GM19351 (cell line): Measurements from ENCODE around the gene FANCI.

Experiments used
- ATAC-seq: cut with Tn5 transposase; IDR thresholded peaks from one replicate; pipeline ENCODE4 v1.9.1; 2021; ENCODE audit warnings: mild to moderate bottlenecking, moderate library complexity; ENCODE audit not compliant: unreplicated experiment

FANCI gene

GRCh38 chr15:89303986-89304385 is 60.2 kb downstream of the FANCI start:
- ATAC-seq = no peak

- ATAC-seq = no peak
Measured at GRCh38 chr15:89305395-89305794, 61.6 kb downstream of the FANCI start.

GRCh38 chr15:89307046-89307587 is 63.3 kb downstream of the FANCI start:
- no peak for ATAC-seq

GRCh38 chr15:89307791-89308190 is 64.0 kb downstream of the FANCI start:
- ATAC-seq = no peak

GRCh38 chr15:89308236-89308635 is 64.5 kb downstream of the FANCI start:
- ATAC-seq = no peak

GRCh38 chr15:89309993-89310392 is 66.2 kb downstream of the FANCI start:
- ATAC-seq = no peak

GRCh38 chr15:89315375-89315929 is 71.7 kb downstream of the FANCI start:
- ATAC-seq = no peak

GRCh38 chr15:89316504-89316903 is 72.7 kb downstream of the FANCI start:
- no peak for ATAC-seq

GRCh38 chr15:89317186-89317720 is 73.5 kb downstream of the FANCI start:
- ATAC-seq = no peak

- no peak for ATAC-seq
Measured at GRCh38 chr15:89319678-89320077, 75.9 kb downstream of the FANCI start.

GRCh38 chr15:89320200-89320599 is 76.4 kb downstream of the FANCI start:
- ATAC-seq = no peak

GRCh38 chr15:89321521-89322410 is 78.0 kb downstream of the FANCI start:
- no peak for ATAC-seq

- ATAC-seq = no peak
Measured at GRCh38 chr15:89322822-89323221, 79.0 kb downstream of the FANCI start.

- ATAC-seq = no peak
Measured at GRCh38 chr15:89323825-89324224, 80.0 kb downstream of the FANCI start.

GRCh38 chr15:89325039-89325803 is 81.4 kb downstream of the FANCI start:
- ATAC-seq = no peak

- no peak for ATAC-seq
Measured at GRCh38 chr15:89326316-89326715, 82.5 kb downstream of the FANCI start.

- ATAC-seq = no peak
Measured at GRCh38 chr15:89327113-89327512, 83.3 kb downstream of the FANCI start.

GRCh38 chr15:89328398-89329254 is 84.8 kb downstream of the FANCI start:
- no peak for ATAC-seq

- no peak for ATAC-seq
Measured at GRCh38 chr15:89329329-89330084, 85.7 kb downstream of the FANCI start.

GRCh38 chr15:89330119-89330518 is 86.3 kb downstream of the FANCI start:
- no peak for ATAC-seq
